DMS114 treated with DMSO at 0.1 percent for 48 hours (cell line): ENCODE data around the gene DEFB131A.
"Not testable (repeated sequence)": the region's sequence is repeated elsewhere in the genome, so short reads cannot be mapped to it uniquely, and the experiment has no call there.

ENCODE experiments used
- DNase-seq: peaks from one replicate; lab custom pipeline; 2025; ENCODE audit not compliant: unreplicated experiment; lab: John Stamatoyannopoulos, UW

Gene DEFB131A

GRCh38 chr4:9494256-9495035, 50.2 kb downstream of the DEFB131A start:
- DNase-seq: not testable (repeated sequence)

- DNase-seq: not testable (repeated sequence)
Observed at GRCh38 chr4:9495443-9495842, 51.2 kb downstream of the DEFB131A start.

- not testable (repeated sequence) for DNase-seq
Observed at GRCh38 chr4:9497575-9498467, 53.6 kb downstream of the DEFB131A start.

GRCh38 chr4:9498468-9499040, 54.3 kb downstream of the DEFB131A start:
- DNase-seq: not testable (repeated sequence)

- DNase-seq: not testable (repeated sequence)
Observed at GRCh38 chr4:9499974-9500487, 55.8 kb downstream of the DEFB131A start.
